Suppressor macrophage treated with lipopolysaccharide for 4 hours (primary cell): ENCODE measurements around the gene PCLAF.
"Not testable (repeated sequence)": the region's sequence is repeated elsewhere in the genome, so short reads cannot be mapped to it uniquely, and the experiment has no call there.

Experiments
- DNase-seq: peaks from one replicate; pipeline ENCODE4 v3.0.0-alpha.2; 2020

PCLAF gene

DNA sequence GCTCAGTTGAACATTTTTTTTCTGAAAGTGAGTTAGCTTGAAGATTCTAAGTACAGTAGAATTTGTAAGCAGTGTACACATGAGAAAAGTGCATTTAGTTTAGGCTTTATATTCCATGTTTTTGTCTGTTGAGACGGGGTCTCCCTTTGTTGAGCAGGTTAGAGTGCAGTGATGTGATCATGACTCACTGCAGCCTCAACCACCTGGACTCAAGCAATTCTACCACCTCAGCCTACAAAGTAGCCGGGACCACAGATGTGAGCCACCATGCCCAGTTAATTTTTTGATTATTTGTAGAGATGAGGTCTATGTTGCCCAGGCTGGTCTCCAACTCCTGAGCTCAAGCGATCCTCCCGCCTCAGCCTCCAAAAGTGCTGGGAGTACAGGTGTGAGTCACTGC is 20.0 kb downstream of the PCLAF start:
- no peak for DNase-seq

DNA sequence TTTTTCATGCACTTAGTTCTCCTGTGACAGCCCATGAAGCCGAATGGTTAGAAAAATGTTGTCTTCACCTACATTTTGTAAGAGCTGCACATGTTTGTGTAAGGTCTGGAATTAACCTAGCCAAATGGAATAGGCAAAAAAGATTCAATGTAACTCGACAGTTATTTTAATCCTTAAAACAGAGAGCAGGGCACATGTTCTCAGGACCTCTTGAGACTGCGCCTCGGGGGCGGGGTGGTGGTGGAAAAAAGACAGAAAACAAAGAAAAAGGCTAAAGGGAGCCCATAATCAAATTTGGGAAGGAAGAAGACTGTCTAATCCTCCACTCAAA is 24.6 kb downstream of the PCLAF start:
- no peak for DNase-seq

DNA sequence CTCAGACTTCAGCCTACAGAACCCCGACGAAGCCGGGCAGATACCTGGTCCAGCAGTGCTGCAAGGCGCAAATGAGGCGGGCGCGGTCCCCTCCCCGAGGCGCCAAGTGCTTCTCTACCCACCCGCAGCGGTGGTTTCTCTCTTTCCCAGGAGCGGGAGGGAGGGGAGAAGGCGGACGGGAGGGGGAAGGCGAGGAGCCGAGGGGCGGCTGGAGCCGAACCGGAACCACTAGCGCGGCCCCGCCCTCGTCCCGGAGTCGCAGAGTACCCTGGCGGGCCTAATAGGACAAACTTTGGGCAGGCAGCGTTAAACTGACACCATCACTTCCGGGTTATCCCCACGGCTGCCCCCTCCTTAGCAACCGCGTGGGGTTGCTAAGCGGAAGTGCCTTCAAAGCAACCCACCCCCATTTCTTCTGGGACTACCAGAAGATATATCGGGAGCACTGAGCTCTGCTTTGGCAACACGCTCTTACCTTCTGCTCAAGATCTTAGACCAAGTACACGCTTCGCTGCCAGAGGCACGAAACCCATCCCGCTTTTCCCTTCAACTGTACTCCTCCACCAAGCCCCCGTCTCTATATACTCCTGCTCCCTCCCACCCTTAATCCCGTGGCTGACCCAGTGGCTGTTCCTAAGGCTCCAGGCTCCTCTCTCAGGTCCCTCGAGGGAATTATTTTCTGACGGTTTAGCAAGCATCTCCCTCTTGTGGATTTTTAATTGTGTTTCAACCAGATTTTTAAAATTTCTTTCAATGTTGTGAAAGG is 25.1 kb downstream of the PCLAF start, which contains the start of gene CSNK1G1:
Gene CSNK1G1 (minus strand): TSS at position 230 of the 766 bp plus-strand sequence. CDS start 55,674 bp downstream, outside the sequence.
- DNase-seq = peak; percentile 98

DNA sequence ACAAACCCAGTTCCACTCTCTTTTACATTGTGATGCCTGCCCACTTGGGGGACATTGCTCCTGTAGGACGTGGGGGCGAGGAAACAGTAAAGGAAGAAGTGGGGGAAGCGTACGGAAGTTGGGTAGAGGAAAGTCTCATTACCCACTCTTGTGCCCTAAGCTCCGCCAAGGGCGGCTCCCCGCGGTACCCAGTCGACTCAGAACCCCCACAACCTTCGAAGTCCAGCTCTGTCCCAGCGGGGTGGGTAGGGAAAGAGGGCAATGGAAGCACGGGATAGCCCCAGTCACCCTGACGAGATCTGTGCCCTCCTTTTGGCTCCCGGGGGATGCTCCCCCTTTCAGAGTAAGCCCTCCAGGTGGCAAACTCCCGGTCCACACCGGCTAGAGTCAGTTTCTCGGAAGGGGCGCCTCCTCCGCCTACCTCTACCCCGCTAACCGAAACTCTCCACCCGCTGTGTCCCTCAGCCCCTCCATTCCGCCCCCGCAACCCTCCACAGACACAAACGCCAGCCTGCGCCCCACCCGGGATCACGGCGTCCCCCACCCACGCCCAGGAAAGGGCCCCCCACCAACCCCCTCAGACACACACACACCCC is 25.8 kb downstream of the PCLAF start:
- DNase-seq = peak; percentile 25

DNA sequence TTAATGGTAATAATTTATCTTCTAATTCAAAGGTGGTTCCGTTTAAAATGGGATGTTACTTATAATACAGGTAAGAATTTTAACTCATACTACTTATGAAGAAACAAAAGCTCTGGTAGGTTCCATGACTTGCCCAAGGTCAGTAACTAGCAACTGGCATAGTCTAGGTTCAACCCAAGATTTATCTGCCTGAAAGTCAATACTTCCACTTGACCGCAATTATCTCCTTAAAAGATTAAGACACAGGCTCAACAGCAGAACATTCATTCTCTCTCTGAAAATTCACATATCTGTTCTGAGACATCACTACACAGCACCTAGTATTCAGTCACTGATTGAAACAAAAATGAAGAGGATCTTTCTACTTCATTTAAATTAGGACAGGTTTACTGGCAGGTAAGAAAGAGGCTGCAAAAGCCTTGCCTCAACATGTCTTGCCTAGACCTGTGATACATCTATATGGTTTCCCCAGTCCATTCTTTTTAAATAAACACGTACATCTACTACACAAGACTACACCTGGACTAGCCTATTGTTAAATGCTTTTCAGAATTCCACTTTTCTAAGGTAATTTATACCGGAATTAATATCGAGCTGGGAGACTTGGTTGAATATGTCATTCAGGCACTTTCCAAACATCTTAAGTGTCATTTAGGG is 26.4 kb downstream of the PCLAF start:
- DNase-seq = no peak

DNA sequence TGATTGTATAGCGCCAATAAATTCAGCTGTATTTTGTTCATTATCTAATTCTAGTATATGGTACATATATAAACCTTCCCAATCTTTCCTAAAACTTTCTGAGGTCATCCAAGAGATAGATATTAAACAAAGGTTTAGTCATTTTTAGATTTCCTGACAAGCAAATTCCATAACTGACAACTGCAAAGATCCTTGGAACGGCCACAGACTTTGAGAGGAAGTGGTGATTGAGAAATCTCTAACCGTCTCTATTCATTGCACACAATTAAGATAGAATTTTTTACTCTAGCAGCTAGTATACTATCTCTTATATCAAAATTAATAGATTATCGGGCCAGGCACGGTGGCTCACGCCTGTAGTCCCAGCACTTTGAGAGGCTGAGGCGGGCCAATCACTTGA is 30.0 kb downstream of the PCLAF start:
- DNase-seq = no peak

DNA sequence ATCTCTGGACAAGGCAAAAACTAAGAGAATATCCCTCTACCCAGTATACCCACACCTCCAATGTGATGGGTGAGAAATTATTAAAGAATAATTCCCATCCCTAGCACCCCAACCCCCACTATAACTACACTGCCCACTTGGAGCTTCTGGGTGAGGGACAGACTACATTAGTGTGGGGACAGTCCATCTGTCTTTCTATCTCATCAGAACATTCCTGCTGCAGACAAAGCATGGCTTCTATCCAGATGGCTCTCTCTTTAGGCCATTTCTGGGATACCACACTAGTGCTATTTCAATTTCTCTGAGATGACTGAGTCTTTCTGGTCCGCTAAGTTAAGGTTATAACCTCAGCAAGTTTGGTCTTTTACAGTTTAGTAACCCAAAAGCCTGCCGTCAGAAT is 31.9 kb downstream of the PCLAF start:
- no peak for DNase-seq

DNA sequence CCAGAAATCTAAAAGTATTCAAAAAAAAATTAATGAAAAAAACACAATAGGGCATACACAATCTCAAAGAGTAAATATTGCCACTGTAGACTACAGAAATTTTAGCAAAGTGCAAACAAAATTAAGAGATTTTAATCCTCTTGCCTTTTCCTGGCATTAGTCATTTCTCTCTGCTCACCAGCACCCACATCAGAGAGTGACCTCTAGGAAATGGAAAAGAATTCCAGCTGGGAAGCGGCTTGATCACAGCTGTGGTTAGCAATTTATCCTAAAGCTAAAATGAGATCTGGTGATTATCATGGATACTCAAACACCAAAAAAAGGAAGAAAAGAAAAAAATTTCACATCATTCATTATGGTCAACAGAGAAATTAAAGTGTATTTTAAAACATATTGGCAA is 32.8 kb downstream of the PCLAF start:
- DNase-seq = no peak

DNA sequence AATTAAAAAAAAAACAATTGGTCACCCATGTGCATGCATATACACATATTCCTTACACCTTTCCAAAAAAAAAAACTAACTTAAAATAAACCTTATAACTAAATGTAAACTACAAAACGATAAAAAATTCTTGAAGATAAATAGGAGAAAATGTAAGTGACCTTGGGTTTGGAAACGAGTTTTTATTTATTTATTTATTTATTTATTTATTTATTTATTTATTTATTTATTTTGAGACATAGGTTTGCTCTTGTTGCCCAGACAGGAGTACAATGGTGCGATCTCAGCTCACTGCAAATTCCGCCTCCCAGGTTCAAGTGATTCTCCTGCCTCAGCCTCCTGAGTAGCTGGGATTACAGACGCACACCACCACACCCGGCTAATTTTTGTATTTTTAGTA is 35.0 kb downstream of the PCLAF start:
- not testable (repeated sequence) for DNase-seq

DNA sequence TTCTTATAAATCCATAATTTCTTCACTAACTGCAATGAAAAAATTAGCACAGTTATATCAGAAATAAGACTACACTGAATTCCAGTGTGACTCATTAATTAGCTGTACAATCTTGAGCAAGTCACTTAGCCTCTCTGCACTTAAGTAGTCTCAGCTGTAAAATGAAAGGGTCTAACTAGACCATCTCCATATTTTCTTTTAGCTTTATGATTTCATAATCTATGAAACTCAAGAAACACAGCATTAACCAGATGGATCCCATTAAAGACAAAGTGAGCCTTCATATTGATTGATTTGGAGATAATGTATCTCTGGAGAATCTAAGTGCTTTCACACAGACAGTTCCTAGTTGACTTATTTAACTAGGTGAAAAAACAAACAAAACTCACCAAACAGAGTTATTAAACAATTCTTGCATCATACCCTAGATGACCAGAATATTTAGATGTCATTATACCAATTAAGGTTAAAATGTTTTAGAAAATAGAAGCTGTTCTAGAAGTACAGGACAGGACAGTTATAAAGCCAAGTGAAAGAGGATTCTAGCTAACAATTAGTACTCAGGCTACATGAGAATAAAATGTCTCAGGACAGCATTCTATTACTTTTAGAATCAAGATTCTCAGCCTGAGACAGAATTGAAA is 36.5 kb downstream of the PCLAF start:
- DNase-seq = no peak

DNA sequence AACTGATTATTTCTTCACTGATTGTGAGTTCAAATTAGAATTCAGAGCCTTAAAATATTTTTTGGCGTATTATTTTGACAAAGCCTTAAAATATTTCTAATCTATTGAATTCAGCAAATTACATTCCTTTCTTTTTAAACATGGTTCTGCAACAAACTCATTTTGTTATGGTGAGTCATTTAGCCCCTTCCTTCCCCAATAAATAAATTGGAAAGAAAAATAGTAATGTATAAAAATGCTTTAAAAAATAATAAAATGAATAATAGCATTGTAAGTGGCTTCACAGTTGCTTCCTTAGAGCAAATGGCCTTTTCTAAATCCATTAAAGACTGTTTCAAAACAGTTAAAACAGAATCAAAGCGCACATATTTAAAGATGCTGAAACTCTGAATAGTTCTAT is 37.4 kb downstream of the PCLAF start:
- DNase-seq = no peak

DNA sequence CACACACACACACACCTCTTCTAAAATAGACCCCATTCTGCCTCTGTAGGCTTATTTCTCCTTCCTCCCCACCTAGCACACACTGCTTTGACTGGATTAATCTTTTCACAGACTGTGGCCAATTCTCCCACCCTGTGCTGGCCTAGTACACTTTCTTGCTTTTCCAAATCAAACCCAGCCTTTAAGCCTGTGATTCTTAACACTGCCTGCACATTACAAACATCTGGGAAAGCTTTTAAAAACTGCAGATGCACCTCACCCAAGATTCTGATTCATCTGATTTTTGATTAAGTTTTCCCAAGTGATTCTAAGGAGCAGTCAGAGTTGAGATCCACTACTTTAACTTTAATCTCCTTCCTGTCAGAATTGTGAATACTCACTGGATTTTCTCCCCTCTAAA is 38.0 kb downstream of the PCLAF start:
- no peak for DNase-seq

DNA sequence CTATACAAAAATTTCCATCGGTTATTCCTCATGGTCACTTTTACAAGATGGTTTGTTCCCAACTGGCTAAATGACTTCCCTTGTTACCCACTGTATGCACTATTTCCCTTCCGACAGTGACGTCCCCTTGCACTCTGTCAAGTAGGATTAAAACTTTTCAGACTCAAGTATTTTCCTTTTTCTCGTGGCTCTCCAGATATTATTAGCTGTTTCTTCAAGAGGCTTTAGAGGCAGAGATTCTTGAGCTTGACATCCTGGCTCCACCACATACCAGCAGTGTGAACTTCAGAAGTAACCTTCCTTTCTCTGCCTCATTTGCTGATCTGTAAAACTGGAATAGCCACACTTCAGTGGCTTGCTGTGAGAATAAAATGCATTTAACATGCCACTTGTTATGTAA is 39.3 kb downstream of the PCLAF start:
- no peak for DNase-seq

DNA sequence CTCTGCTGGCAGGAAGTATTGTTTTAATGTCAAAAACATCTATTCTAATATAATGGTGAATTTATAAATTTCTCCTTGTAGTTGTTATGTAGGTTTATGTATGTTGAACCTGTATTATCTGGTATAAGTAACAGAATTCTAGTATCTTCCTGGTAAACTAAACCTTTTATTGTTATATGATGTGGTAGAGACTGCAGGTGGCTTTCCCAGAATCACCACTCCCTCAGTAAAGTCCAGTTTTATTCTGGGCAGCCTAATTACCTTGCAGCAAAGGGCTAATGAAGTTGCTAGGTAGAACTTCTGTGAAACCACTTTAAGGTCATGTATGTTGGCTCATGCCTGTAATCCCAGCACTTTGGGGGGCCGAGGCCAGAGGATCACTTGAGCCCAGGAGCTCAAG is 40.9 kb downstream of the PCLAF start:
- DNase-seq = no peak

DNA sequence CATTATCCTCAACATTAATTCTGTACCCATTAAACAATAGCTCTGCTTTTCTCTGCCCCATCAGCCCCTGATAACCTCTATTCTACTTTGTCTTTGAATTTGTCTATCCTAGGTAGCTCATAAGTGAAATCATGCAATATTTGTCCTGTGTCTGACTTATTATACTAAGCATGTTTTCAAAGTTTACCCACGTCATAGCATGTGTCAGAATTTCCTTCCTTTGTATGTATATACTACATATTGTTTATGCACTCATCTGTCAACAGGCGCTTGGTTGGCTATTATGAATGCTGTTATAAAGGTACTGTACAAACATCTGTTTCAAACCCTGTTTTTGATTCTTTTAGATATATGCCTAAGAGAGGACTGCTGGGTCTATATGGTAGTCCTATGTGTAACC is 43.5 kb downstream of the PCLAF start:
- DNase-seq = no peak

DNA sequence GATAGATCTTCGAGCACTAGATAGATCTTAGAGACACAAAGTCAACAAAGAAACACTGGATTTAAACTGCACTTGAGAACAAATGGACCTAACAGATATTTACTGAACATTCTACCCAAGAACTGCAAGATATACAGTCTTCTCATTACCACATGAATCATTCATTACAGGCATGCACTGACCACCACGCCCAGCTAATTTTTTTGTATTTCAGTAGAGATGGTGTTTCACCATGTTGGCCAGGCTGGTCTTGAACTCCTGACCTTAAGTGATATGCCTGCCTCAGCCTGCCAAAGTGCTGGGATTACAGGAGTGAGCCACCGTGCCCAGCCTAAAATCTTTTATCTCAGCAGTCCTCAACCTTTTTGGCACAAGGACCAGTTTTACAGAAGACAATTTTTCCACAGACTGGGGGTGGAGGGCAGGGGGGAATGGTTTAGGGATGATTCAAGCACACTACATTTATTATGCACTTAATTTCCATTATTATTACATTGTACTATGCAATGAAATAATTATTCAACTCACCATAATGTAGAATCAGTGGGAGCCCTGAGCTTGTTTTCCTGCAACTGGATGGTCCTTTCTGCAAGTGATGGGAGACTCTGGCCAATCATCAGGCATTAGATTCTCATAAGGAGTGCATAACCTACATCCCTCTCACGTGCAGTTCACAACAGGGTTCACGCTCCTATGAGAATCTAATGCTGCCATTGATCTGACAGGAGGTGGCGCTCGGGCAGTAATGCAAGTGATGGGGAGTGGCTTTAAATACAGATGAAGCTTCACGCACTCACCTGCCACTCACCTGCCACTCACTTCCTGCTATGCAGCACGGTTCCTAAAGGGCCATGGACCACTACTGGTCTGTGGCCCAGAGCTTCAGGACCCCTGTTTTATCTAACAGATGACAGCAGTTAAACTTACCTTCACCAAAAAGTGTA is 47.0 kb downstream of the PCLAF start:
- no peak for DNase-seq

DNA sequence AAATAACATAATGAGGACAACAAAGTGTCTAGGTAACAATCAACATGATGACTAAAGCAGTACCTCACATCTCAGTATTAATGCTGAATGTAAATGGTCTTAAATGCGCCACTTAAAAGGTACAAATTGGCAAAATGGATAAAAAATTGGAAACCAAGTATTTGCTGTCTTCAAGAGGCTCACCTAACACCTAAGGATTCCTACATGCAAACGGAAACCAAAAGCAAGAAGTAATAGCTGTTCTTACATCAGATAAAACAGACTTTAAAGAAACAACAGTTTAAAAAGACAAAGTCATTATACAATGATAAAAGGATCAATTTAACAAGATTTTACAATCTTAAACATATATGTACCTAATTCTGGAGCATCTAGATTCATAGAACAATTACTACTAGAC is 47.7 kb downstream of the PCLAF start:
- no peak for DNase-seq

DNA sequence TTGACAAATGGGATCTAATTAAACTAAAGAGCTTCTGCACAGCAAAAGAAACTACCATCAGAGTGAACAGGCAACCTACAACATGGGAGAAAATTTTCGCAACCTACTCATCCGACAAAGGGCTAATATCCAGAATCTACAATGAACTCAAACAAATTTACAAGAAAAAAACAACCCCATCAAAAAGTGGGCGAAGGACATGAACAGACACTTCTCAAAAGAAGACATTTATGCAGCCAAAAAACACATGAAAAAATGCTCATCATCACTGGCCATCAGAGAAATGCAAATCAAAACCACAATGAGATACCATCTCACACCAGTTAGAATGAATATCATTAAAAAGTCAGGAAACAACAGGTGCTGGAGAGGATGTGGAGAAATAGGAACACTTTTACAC is 49.6 kb downstream of the PCLAF start:
- not testable (repeated sequence) for DNase-seq

DNA sequence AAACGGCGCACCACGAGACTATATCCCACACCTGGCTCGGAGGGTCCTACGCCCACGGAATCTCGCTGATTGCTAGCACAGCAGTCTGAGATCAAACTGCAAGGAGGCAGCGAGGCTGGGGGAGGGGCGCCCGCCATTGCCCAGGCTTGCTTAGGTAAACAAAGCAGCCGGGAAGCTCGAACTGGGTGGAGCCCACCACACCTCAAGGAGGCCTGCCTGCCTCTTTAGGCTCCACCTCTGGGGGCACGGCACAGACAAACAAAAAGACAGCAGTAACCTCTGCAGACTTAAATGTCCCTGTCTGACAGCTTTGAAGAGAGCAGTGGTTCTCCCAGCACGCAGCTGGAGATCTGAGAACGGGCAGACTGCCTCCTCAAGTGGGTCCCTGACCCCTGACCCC is 54.3 kb downstream of the PCLAF start:
- not testable (repeated sequence) for DNase-seq

DNA sequence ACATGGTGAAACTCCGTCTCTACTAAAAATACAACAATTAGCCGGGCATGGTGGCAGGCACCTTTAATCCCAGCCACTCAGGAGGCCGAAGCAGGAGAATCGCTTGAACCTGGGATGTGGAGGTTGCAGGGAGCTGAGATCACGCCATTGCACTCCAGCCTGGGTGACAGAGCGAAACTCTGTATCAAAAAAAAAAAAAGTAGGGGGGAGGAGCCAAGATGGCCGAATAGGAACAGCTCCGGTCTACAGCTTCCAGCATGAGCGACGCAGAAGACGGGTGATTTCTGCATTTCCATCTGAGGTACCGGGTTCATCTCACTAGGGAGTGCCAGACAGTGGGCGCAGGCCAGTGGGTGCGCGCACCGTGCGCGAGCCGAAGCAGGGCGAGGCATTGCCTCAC is 54.8 kb downstream of the PCLAF start:
- DNase-seq = not testable (repeated sequence)

DNA sequence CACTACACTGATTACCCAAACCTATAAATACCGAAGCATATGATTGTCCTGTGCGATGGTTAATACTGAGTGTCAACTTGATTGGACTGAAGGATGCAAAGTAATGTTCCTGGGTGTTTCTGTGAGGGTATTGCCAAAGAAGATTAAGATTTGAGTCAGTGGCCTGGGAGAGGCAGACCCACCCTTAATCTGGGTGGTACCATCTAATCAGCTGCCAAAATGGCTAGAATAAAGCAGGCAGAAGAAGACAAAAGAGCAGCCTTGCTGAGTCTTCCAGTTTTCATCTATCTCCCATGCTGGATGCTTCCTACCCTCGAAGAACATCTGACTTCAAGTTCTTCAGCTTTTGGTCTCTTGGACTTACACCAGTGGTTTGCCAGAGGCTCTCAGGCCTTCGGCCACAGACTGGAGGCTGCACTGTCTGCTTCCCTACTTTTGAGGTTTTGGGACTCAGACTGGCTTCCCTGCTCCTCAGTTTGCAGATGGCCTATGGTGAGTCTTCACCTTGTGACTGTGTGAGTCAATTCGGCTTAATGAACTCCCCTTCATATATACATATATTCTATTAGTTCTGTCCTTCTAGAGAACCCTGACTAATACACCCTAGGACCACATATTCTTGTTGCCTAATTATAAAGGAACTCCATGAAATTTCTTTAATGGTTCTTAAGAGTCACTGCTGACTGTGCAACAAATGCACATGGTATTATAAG is 56.9 kb downstream of the PCLAF start:
- DNase-seq = peak; percentile 76

DNA sequence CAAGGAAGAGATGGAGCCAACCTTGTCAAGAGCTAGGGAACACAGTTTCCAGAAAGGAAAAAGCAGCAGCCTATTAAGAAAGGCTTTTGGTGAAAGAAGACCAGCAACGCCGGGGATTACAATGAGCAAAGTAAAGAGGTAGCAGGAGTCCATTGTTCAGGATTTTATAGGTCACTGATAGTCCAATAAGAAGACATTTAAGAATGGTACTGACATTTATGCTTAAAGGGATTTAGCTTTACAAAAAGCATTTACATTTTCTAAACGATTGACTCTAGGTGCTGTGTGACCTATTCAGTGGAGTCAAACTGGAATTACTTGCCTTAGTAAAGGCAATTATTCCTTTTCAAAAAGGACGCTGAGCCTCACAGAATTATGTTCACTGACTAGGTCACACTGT is 66.0 kb downstream of the PCLAF start:
- no peak for DNase-seq
